Adrenal gland (tissue), 12 donors: ENCODE data around the gene ZDHHC11B. TPM values are rescaled to one million over a fixed set of nuclear protein-coding genes. Genes with fewer than 3 reads are reported as not detected.
"Not testable (repeated sequence)": the region's sequence is repeated elsewhere in the genome, so short reads cannot be mapped to it uniquely, and the experiment has no call there.

Experiments used
- DNase-seq, 7 donors: peaks; one replicate each; pipeline ENCODE4 v3.0.0-alpha.2; 2019 to 2020
- H3K27ac ChIP-seq, 5 donors: fragments of 200-600 bp; sonication (generic) in 4 of 5; 1 replicate in 3 of 5; 2 replicates in 2 of 5; pipeline versions ENCODE4 v1.5.1 to v1.8.0; 2016 to 2020; ENCODE audit warnings: mild to moderate bottlenecking in 1 of 5
- H3K27me3 ChIP-seq: fragments of 200-600 bp; 2 replicates; pipeline ENCODE4 v1.8.0; 2021
- H3K36me3 ChIP-seq, 2 donors: fragments of 200-600 bp; replicated peaks in 1 of 2; 1 replicate in 1 of 2; 2 replicates in 1 of 2; pipeline versions ENCODE4 v1.5.1 to v1.8.0; 2018 to 2022
- H3K4me1 ChIP-seq, 2 donors: fragments of 200-600 bp; replicated peaks in 1 of 2; 1 replicate in 1 of 2; 2 replicates in 1 of 2; pipeline versions ENCODE4 v1.5.1 to v1.8.0; 2018 to 2021
- H3K4me3 ChIP-seq, 4 donors: fragments of 200-600 bp; sonication (generic) in 3 of 4; one replicate each; pipeline ENCODE4 v1.5.1; 2016 to 2018
- H3K9me3 ChIP-seq, 3 donors: fragments of 200-600 bp; sonication (generic) in 1 of 3; replicated peaks in 1 of 3; 1 replicate in 2 of 3; 2 replicates in 1 of 3; pipeline versions ENCODE4 v1.5.1 to v1.8.0; 2016 to 2021
- POLR2A ChIP-seq, 2 donors: fragments of 450-650 bp; IDR thresholded peaks; one replicate each; pipeline ENCODE4 v1.6.1; 2017; ENCODE audit warnings: antibody characterized with exemption in 2 of 2, mild to moderate bottlenecking in 2 of 2, moderate library complexity in 1 of 2
- WGBS, 4 donors: extraction: QIAGEN DNeasy Blood & Tissue Kit in 2 of 4; methylation state at CpG; one replicate each; pipeline versions ENCODE4 v1.1.5 to v1.1.7; 2013 to 2017; 5-methylcytosine and 5-hydroxymethylcytosine counted together
- intact Hi-C, 2 donors: fragments of 100-400 bp; cut with DNase I; formaldehyde crosslinking; loops; one replicate each; pipeline versions ENCODE4 v1.14.1 to v1.15.0; 2022 to 2023
- polyA plus RNA-seq, 3 donors: library from polyadenylated mRNA; stranded (reverse); fragments of 200-250 nt in 2 of 3; fragments of 350-450 nt in 1 of 3; fragmentation: Illumina TruSeq in 1 of 3; extraction: RNeasy Lipid Tissue Mini Kit (QIAGEN cat#74804) in 1 of 3; gene quantifications; one replicate each; pipeline ENCODE4 v1.2.3, GENCODE V29; 2013 to 2014
- total RNA-seq, 9 donors: library from RNA; depleted of rRNA in 4 of 9; stranded (reverse); fragments of >200 nt in 4 of 9; fragments of 120-200 nt in 1 of 9; fragmentation: NEBNext Ultra II Directional in 1 of 9; extraction: Animal tissue kit (Norgen Biotek cat#: 25700) in 1 of 9; gene quantifications; one replicate each; pipeline versions ENCODE4 v1.1.0 to v1.2.4, GENCODE V29; 2013 to 2023
- TF ChIP-seq, protein P1 (sequence below), 6 experiments: fragments of 450-650 bp in 4 of 6; fragments of 200-600 bp in 2 of 6; sonication (generic) in 1 of 6; IDR thresholded peaks; 1 replicate in 5 of 6; 2 replicates in 1 of 6; pipeline versions ENCODE4 v1.5.1 to v1.8.0; 2016 to 2021; ENCODE audit warnings: antibody characterized with exemption in 6 of 6, mild to moderate bottlenecking in 2 of 6, moderate library complexity in 1 of 6
- donor health status: healthy with polysubstance abuse.
- donor health status: Bipolar disorder and iron deficiency.
- donor health status: DM: yes; HTN: yes; CAD: no.
- donor health status: DM: no; HTN: no; CAD: no.
- donor health status: DM: no; HTN: no; CAD: no.
- donor health status: DM: yes; HTN: yes; CAD: no.

Gene ZDHHC11B
- total and polyA plus RNA-seq, 12 donors, result 0.64 to 7.8 (median 1.5) TPM; not detected in 2

DNA sequence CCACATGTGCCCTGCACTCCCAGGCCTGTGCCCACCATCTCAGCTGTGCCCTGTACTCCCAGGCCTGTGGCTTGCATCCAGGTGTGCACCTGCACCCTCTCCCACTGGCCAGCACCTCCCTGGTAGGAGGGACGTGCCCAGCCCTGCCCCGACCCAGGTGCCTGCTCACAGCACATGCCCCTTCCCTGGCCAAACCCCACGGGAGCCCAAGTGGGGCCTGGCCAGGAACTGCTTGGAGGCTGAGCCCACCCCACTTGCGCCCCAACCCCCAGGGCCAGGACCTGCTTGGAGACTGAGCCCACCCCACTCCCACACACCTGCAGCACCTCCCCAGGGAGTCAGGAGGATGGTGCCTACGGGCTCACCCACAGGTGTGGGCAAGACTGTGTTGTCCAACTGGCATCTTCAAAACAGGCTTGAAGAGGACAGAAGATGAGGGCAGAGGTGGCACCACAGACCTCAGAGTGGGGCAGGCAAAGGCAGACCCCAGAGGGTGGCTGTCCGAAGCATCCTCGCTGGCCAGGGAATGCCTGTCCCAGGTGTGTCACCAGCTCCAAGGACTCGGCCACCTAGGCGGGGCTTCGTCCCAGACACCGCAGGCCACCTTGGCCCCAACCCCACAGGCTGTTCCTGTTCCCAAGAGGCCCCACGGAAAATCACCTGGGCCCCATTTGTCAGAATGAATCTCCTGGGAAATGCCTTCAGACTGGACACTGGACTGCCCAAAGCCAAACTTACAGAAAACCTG, 10.8 kb downstream of the ZDHHC11B start:
- intact Hi-C loops, result loop anchor here in 1 of 2 donors (10.0 kb wide), 1 partner anchor 89 kb away; no protein-coding TSS in a partner anchor
- H3K36me3 ChIP-seq, result no peaks in the 10 kb centered on the region
- 82 to 92% (median 88%) methylated on average over 3 to 12 of the region's 12 CpGs for WGBS, 4 donors
- peaks cover 4% of the 10 kb centered on the region for H3K27me3 ChIP-seq
- no peak for TF ChIP-seq POLR2A (IDR thresholded peaks at IDR 0.05)
- TF ChIP-seq, protein P1, sequence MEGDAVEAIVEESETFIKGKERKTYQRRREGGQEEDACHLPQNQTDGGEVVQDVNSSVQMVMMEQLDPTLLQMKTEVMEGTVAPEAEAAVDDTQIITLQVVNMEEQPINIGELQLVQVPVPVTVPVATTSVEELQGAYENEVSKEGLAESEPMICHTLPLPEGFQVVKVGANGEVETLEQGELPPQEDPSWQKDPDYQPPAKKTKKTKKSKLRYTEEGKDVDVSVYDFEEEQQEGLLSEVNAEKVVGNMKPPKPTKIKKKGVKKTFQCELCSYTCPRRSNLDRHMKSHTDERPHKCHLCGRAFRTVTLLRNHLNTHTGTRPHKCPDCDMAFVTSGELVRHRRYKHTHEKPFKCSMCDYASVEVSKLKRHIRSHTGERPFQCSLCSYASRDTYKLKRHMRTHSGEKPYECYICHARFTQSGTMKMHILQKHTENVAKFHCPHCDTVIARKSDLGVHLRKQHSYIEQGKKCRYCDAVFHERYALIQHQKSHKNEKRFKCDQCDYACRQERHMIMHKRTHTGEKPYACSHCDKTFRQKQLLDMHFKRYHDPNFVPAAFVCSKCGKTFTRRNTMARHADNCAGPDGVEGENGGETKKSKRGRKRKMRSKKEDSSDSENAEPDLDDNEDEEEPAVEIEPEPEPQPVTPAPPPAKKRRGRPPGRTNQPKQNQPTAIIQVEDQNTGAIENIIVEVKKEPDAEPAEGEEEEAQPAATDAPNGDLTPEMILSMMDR (IDR thresholded peaks at IDR 0.05), result no peak
- peak in 1 of 7 donors; percentile 15 for DNase-seq
- no peak overlapping the region for H3K4me3 ChIP-seq
- no peaks in the 10 kb centered on the region for H3K9me3 ChIP-seq
- H3K4me1 ChIP-seq, result no peaks in the 10 kb centered on the region
- H3K27ac ChIP-seq, result no peak overlapping the region

DNA sequence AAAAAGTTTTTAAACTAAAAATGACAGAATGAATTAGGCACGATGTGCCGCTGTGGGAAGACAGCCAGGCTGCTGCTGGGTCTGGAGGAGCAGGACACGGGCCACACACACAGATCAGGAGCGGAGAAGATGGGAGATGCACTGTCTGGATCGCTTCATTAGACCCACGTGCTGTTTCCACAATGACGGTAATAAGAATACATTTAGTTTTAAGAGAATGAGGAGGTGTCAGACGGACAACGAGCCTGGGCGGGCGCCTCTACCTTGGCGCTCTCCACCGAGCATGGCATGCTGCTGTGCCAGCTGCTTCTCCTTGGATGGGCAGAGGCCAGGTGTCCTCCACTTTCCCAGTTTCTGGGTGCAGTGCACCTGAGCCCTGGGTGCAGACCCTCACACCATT, 11.6 kb downstream of the ZDHHC11B start:
- not testable (repeated sequence) for H3K4me1 ChIP-seq, H3K36me3 ChIP-seq, H3K27me3 ChIP-seq, H3K4me3 ChIP-seq, H3K27ac ChIP-seq, H3K9me3 ChIP-seq
- 85 to 91% (median 88%) methylated on average over 13 of the region's 13 CpGs for WGBS, 4 donors
- DNase-seq, result peak in 1 of 7 donors; percentile 35
- intact Hi-C loops, result loop anchor here in 1 of 2 donors (10.0 kb wide), 1 partner anchor 88 kb away; no protein-coding TSS in a partner anchor

DNA sequence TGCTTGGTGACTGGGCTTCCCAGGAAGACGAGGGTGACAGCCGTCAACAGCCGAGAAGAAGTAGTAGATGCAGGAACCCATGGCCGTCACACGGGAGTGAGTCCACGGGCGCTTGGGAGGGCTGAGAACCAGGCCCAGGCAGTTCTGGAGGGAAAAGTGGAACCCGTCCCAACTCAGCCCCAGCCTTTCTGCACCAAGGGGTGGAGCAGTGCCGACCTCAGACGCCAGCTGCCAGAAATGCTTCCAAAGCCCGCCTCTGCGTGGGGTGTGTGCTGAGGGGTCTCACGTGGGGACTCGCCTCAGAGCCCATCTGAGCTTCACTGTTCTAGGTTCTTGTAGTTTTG, 12.0 kb downstream of the ZDHHC11B start:
- 65 to 93% (median 76%) methylated on average over 2 to 7 of the region's 14 CpGs for WGBS, 4 donors
- H3K27ac ChIP-seq, DNase-seq, H3K9me3 ChIP-seq, H3K4me1 ChIP-seq, H3K4me3 ChIP-seq, H3K27me3 ChIP-seq, H3K36me3 ChIP-seq: not testable (repeated sequence)
- intact Hi-C loops, result loop anchor here in 1 of 2 donors (10.0 kb wide), 1 partner anchor 88 kb away; no protein-coding TSS in a partner anchor

DNA sequence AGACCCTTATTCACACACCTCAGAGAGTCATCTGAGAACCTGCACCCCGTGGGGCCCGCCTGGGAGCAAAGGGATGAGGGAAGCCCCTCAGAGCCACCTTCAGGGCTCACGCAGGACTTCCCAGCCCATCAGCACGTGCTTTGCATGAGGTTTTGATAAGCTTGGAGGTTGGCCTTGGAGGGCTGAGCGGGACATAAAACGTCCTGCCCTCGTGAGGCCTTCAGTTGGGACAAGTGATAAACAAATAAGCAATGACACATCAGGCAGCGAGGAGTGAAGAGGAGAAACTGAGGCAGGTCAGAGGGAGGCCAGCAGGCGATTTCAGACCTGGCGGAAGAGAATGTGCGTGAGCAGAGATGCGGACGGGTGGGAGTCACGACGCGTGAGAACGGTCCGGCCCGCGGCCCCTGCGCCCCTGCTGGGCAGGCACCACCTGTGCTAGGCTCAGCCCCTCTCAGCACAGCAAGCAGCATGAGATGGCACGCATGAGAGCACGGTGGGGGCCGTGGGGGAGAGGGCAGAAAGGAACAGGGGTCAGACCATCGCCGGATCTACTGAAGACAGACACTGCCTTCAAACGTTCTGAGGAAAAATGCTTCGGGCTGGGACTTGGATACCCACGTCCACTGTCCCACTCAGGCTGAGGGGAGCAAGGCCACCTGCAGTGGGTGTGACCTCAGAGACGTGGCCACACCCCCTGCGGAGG, 12.5 kb downstream of the ZDHHC11B start:
- DNase-seq, H3K4me3 ChIP-seq, H3K27ac ChIP-seq, H3K4me1 ChIP-seq, H3K27me3 ChIP-seq, H3K36me3 ChIP-seq, H3K9me3 ChIP-seq: not testable (repeated sequence)
- intact Hi-C loops, result loop anchor here in 1 of 2 donors (10.0 kb wide), 1 partner anchor 87 kb away; no protein-coding TSS in a partner anchor
- WGBS, 4 donors, result 55 to 94% (median 60%) methylated on average over 4 to 16 of the region's 31 CpGs

DNA sequence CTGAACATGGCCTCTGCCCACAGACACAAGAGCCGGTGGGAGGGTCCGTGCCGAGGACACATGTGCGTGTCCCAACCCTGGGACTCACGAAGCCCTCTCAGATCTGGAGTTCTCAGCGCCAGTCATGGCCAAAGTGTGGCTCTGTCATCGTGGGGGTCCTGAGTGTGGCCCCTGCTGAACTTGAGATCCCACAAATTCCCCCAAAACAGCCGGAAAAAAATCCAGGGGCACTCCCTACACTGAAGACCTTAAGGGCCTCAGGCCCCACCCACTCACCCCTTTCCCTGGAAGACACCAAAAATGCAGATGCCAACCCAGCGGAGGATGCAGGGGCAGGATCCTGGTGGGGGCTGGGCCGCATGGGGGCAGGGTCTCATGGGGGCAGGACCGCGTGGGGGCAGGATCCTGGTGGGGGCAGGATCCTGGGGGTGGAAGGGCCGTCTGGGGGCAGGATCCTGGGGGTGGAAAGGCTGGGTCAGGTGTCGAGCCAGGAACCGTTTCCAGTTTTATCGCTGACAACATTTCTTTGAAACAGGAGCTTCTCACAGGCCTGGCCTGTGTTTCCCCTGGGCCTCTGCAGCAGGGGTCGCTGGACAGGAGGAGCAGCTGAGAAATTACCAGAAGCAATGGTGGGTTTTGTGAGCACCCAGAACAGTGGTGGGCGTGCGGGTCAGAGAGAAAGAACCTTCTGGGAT, 13.3 kb downstream of the ZDHHC11B start:
- H3K36me3 ChIP-seq, H3K4me3 ChIP-seq, H3K27me3 ChIP-seq, H3K9me3 ChIP-seq, DNase-seq, H3K4me1 ChIP-seq, H3K27ac ChIP-seq: not testable (repeated sequence)
- intact Hi-C loops, result loop anchor here in 1 of 2 donors (10.0 kb wide), 1 partner anchor 86 kb away; no protein-coding TSS in a partner anchor
- 80 to 87% (median 82%) methylated on average over 10 to 18 of the region's 19 CpGs for WGBS, 4 donors

DNA sequence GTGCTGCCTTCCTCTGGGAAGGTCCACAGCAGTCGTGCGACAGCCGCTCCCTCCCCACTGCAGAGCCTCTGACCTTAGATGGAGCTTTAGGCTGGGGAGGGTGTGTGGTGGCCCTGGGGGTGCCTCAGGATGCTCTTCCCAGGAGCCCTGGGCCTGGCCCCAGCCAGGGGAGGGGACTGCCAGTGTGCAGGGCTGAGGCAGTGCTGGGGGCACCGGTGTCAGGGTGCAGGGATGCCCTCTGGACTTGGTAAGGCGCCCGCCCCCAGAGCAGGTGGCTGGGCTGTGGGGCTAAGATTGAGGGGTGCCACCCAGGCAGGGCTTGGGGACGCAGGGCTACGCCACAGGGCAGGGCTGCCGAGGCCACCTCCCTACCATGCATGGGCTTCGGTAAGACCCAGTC, 13.9 kb downstream of the ZDHHC11B start:
- intact Hi-C loops, result loop anchor here in 1 of 2 donors (10.0 kb wide), 1 partner anchor 86 kb away; no protein-coding TSS in a partner anchor
- H3K27me3 ChIP-seq, H3K36me3 ChIP-seq, H3K4me1 ChIP-seq, H3K4me3 ChIP-seq, H3K9me3 ChIP-seq, H3K27ac ChIP-seq: not testable (repeated sequence)
- DNase-seq, result peak in 1 of 7 donors; percentile 40
- WGBS, 4 donors, result 93 to 96% (median 93%) methylated on average over 3 to 9 of the region's 10 CpGs; no CpG with 5 or more reads in 1 of the 4 donors

DNA sequence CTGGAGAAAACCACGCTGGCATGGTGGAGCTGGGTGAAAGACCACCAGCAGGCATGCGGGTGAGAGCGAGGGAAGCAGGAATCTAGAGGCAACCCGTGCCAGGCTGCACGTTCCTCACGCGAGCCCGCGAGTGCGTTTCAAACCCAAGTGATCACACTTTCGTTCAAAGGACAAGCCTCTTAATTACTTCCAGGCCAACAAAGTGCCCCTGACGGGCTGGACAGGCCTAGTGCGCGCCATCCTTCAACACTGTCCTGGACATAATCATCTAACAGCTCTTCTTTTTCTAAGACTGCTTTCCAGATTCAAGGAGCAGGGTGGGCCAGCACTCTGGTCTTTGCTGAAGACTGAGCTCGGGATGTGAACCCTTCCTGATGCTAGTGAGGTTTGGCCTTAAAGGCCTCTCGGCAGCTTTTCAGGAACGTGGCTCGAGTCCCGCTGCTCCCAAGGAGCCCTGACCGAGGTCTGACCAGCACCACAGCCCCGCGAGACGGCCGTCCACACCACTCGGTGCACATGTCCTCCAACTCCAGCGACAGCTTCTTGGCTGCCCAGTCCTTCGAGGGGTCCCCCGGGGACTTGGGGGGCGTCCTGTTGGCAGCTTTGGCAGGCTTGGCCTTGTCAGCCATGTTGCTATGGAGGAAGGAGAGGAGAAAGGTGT, 14.9 kb downstream of the ZDHHC11B start:
- H3K4me1 ChIP-seq, H3K27ac ChIP-seq, H3K9me3 ChIP-seq, H3K27me3 ChIP-seq, H3K4me3 ChIP-seq, H3K36me3 ChIP-seq: not testable (repeated sequence)
- intact Hi-C loops, result loop anchor here in 1 of 2 donors (10.0 kb wide), 1 partner anchor 85 kb away; no protein-coding TSS in a partner anchor
- DNase-seq, result peak in 2 of 7 donors; percentile 11 to 45
- 85 to 93% (median 91%) methylated on average over 24 to 29 of the region's 29 CpGs for WGBS, 4 donors
